MM.1S (cell line): Measurements from ENCODE around the gene SACS.

Experiments
- EZH2phosphoT487 ChIP-seq: fragments of 300-600 bp; sonication (generic); IDR thresholded peaks from 2 replicates; pipeline ENCODE4 v1.6.1; 2018; ENCODE audit warnings: antibody characterized with exemption, low read length
- TF ChIP-seq, protein P1 (sequence below): fragments of 300-600 bp; sonication (generic); IDR thresholded peaks from 2 replicates; pipeline ENCODE4 v1.5.1; 2016; ENCODE audit warnings: antibody characterized with exemption, low read length, mixed read lengths

DNA sequence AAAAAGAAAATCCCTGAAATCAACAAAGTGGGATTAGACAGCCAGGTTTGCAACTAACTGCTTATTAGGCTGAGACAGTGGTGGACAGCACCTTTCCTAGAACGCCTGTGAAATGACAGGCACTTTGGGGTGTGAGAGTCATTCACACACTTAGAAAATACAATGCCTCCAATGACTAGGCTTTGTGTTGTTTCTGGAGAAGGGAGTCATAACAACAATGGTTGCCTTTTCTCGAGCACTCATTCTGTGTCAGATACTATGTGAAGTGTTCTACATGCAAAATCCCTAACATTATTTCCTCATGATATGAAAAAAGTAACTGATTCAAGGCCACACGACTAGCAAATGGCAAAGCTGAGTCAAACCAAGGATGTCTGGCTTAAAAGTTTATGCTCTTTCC lies 41.2 kb downstream of the SACS start:
- TF ChIP-seq, protein P1, sequence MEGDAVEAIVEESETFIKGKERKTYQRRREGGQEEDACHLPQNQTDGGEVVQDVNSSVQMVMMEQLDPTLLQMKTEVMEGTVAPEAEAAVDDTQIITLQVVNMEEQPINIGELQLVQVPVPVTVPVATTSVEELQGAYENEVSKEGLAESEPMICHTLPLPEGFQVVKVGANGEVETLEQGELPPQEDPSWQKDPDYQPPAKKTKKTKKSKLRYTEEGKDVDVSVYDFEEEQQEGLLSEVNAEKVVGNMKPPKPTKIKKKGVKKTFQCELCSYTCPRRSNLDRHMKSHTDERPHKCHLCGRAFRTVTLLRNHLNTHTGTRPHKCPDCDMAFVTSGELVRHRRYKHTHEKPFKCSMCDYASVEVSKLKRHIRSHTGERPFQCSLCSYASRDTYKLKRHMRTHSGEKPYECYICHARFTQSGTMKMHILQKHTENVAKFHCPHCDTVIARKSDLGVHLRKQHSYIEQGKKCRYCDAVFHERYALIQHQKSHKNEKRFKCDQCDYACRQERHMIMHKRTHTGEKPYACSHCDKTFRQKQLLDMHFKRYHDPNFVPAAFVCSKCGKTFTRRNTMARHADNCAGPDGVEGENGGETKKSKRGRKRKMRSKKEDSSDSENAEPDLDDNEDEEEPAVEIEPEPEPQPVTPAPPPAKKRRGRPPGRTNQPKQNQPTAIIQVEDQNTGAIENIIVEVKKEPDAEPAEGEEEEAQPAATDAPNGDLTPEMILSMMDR = no peak
- no peak for TF ChIP-seq EZH2phosphoT487
